Right atrium auricular region (tissue), 2 donors: ENCODE results near the gene CSGALNACT2. TPM values are rescaled to one million over a fixed set of nuclear protein-coding genes. Genes with fewer than 3 reads are reported as not detected.

ENCODE experiments used
- DNase-seq: peaks from one replicate; pipeline ENCODE4 v3.0.0-alpha.2; 2019; ENCODE audit warnings: low spot score
- H3K27ac ChIP-seq, 2 donors: fragments of 200-600 bp; sonication (generic); 1 replicate in 1 of 2; 2 replicates in 1 of 2; pipeline ENCODE4 v1.5.1; 2016 to 2019
- H3K27me3 ChIP-seq, 2 donors: fragments of 200-600 bp; sonication (generic); one replicate each; pipeline versions ENCODE4 v1.5.1 to v1.6.0; 2017 to 2019
- H3K36me3 ChIP-seq: fragments of 200-600 bp; sonication (generic); one replicate; pipeline ENCODE4 v1.5.1; 2016
- H3K4me1 ChIP-seq, 2 donors: fragments of 200-600 bp; sonication (generic); one replicate each; pipeline versions ENCODE4 v1.5.1 to v1.6.0; 2017 to 2019
- H3K4me3 ChIP-seq, 2 donors: fragments of 200-600 bp; sonication (generic); 1 replicate in 1 of 2; 2 replicates in 1 of 2; pipeline ENCODE4 v1.5.1; 2017 to 2019; ENCODE audit warnings: mild to moderate bottlenecking in 1 of 2, moderate library complexity in 1 of 2
- H3K9me3 ChIP-seq, 2 donors: fragments of 200-600 bp; sonication (generic); one replicate each; pipeline ENCODE4 v1.5.1; 2019
- CTCF ChIP-seq, 2 donors: fragments of 200-600 bp; sonication (generic); IDR thresholded peaks; one replicate each; pipeline ENCODE4 v1.5.1; 2019; ENCODE audit warnings: antibody characterized with exemption in 2 of 2
- total RNA-seq, 2 donors: library from RNA; depleted of rRNA; stranded (reverse); fragments of >200 nt; gene quantifications; one replicate each; pipeline ENCODE4 v1.1.0, GENCODE V29; 2016

Gene CSGALNACT2
- total RNA-seq, 2 donors from 2014 or later = 10.0 to 14.9 TPM

- Histone ChIP-seq H3K4me3 (no peak overlapping the region), H3K27ac (no peak overlapping the region), H3K9me3 (no peaks in the 10 kb centered on the region), H3K4me1 (no peaks in the 10 kb centered on the region), H3K27me3 (no peaks in the 10 kb centered on the region), H3K36me3 (no peaks in the 10 kb centered on the region)
- no peak for DNase-seq
- TF ChIP-seq CTCF (IDR thresholded peaks at IDR 0.05) = no peak
These were observed 16.8 kb upstream of the CSGALNACT2 start for GRCh38 chr10:43121444-43121843.

- no peaks in the 10 kb centered on the region for H3K4me1 ChIP-seq
- no peak overlapping the region for H3K4me3 ChIP-seq
- DNase-seq = no peak
- H3K27me3 ChIP-seq = no peaks in the 10 kb centered on the region
- no peak for TF ChIP-seq CTCF (IDR thresholded peaks at IDR 0.05)
- no peak overlapping the region for H3K27ac ChIP-seq
- no peaks in the 10 kb centered on the region for H3K36me3 ChIP-seq
- H3K9me3 ChIP-seq = no peaks in the 10 kb centered on the region
These were observed 16.1 kb upstream of the CSGALNACT2 start for GRCh38 chr10:43122096-43122495.

- H3K9me3 ChIP-seq = no peaks in the 10 kb centered on the region
- no peak overlapping the region for H3K4me3 ChIP-seq
- no peak overlapping the region for H3K27ac ChIP-seq
- no peak for TF ChIP-seq CTCF (IDR thresholded peaks at IDR 0.05)
- no peaks in the 10 kb centered on the region for H3K27me3 ChIP-seq
- no peaks in the 10 kb centered on the region for H3K4me1 ChIP-seq
- H3K36me3 ChIP-seq = no peaks in the 10 kb centered on the region
- no peak for DNase-seq
These were observed 15.4 kb upstream of the CSGALNACT2 start for GRCh38 chr10:43122826-43123225.

- no peaks in the 10 kb centered on the region for H3K4me1 ChIP-seq
- no peak overlapping the region for H3K4me3 ChIP-seq
- no peak for DNase-seq
These were observed 14.7 kb upstream of the CSGALNACT2 start for GRCh38 chr10:43123361-43124093.

GRCh38 chr10:43124094-43124521 lies 14.1 kb upstream of the CSGALNACT2 start:
- DNase-seq = no peak
- H3K4me3 ChIP-seq = no peak overlapping the region
- no peak overlapping the region for H3K27ac ChIP-seq
- no peaks in the 10 kb centered on the region for H3K27me3 ChIP-seq
- no peaks in the 10 kb centered on the region for H3K36me3 ChIP-seq
- TF ChIP-seq CTCF (IDR thresholded peaks at IDR 0.05) = no peak
- H3K4me1 ChIP-seq = no peaks in the 10 kb centered on the region
- H3K9me3 ChIP-seq = no peaks in the 10 kb centered on the region

More at GRCh38 chr10:43123361-43124093, 14.7 kb upstream of the CSGALNACT2 start:
- TF ChIP-seq CTCF (IDR thresholded peaks at IDR 0.05) = no peak
- H3K27me3 ChIP-seq = no peaks in the 10 kb centered on the region
- H3K27ac ChIP-seq = no peak overlapping the region
- no peaks in the 10 kb centered on the region for H3K9me3 ChIP-seq
- no peaks in the 10 kb centered on the region for H3K36me3 ChIP-seq
